ENCODE results near the gene IGF2R. TPM values are rescaled to one million over a fixed set of nuclear protein-coding genes. Genes with fewer than 3 reads are reported as not detected.

IGF2R gene
- total RNA-seq, 2 donors from 2014 or later, result 50.1 to 56.2 TPM

DNA sequence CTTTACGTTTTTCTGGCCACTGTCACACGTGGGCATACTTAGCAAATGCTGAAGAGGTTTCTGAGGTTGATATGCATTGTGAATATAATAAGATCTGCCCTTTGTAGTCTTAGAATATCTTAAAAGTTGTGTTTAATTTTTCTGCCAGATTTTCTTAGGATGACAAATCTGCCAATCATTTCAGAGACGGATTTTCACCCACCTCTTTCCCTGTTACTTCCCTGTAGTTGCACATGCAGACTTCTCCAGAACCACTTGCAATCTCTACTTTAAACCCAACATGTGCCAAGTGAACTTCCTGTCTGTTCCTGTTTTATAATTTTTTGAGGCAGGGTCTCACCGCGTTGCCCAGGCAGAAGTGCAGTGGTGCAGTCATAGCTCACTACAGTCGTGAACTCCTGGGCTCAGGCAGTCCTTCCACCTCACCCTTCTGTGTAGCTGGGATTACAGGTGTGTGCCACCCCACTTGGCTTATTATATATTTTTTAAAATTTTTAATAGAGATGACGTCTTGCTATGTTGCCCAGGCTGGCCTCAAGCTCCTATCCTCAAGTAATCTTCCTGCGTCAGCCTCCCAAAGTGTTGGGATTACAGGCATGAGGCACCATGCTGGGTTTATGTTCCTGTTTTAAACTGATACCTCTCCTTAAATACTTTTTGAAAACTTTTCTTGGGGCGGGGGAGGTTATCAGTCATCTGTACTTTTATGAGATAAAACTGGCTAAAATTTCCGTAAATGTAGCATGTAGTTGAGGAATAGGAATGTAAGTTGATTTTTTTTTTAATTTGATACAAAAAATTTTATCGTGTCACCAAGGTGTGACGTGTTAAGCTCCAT lies 2.7 kb downstream of the IGF2R start:
- ATAC-seq (no peak), DNase-seq (no peak)
- intact Hi-C loops (cut with DNase I), result loop anchor here in 1 of 2 donors (5.0 kb wide), 1 partner anchor 61 kb away; no protein-coding TSS in a partner anchor

DNA sequence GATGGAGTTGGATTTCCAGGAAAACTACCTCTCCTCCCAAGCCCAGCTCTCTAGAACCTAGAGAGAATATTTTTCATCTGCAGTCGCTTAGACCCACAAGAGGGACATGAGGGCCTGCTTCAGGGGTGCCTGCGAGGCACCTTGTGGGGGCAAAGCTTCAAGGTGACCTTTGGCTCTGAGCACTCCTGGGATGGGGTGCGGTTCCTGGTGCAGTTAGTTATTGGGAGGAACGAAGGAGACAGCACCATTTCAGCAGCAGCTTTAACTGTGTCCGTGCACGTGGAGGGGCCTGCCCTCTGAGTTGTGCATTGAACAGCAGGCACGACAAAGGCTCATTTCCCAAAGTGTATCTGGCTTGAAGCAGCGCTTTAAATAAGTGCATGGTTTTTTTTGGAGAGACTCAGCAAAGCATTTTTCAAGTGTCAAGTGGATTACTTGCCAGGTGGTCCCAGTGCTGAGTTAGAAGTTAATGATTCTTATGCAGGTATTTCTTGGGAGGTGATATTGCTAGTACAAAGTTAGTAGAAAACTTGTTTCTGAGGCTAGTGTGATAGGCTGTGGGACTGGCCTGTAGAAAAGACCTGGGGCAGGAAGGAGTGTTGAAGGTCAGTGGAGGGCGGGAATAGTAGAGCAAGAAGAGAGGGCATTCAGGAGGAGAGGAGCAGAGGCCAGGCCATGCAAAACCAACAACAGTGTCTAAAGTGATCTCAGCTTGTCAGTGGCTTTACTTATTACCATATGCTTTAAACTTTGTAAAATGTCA lies 3.8 kb downstream of the IGF2R start:
- intact Hi-C loops (cut with DNase I), result loop anchor here in 1 of 2 donors (5.0 kb wide), 1 partner anchor 60 kb away; no protein-coding TSS in a partner anchor
- DNase-seq, result no peak

DNA sequence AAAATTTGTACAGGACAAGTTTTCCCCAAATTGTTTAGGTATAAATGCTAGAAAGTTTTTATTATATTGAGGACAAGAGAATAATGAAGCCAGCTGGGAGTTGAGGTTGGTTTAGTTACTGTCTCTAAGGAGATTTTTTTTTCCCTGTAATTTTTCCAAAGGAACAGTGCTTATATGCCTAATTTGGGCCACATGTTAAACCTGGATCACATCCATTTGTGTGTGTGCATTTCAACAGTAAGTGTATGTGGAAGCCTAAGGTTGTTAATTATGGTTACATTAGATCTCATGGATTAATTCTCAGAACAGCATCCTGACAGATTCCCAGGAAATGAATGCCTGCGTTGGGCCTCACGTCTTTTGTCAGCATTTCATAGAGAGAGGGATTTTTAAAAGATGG lies 4.5 kb downstream of the IGF2R start:
- DNase-seq (no peak), ATAC-seq (no peak)
- intact Hi-C loops (cut with DNase I), result loop anchor here in 1 of 2 donors (5.0 kb wide), 1 partner anchor 59 kb away; no protein-coding TSS in a partner anchor

More for the DNA sequence above, 3.8 kb downstream of the IGF2R start:
- no peak for ATAC-seq

DNA sequence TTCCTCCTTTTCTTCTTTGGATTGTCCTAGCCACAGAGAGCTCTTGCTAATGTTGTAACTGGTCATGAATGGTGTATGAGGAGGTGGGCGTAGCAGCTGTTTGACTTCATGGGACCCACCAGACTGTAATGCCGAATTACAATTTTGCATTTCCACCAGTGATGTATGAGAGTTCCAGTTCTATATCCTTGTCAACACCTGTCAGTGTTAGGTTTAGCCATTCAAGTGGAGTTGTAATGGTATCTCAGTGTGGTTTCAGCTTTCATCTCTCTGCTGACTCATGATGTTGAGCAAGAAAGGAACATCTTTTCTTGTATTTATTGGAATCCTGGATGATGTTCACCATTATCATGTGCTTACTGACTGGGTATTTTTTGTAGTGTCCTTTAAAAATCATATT lies 5.1 kb downstream of the IGF2R start:
- ATAC-seq (peak in 1 of 2 donors; percentile 62), DNase-seq (no peak)
- intact Hi-C loops (cut with DNase I), result loop anchor here in 1 of 2 donors (5.0 kb wide), 1 partner anchor 58 kb away; no protein-coding TSS in a partner anchor

DNA sequence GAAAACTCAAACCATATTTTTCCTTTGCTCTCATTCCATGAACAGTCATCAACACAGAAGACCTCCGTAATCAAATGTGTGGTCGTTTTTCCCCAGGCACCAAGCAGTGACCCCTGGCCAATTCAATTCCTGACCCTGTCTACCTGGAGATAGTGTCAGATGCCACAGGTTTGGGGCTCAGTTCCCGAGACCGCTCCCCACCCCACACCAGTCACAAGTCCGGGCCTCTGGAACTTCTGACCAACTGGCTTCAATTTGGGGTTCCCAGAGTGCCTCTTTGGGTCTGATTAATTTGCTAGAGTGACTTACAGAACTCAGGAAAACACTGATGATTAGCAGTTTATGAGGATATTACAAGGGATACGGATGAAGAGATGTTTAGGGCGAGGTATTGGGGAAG lies 6.0 kb downstream of the IGF2R start:
- intact Hi-C loops (cut with DNase I), result loop anchor here in 1 of 2 donors (5.0 kb wide), 1 partner anchor 57 kb away; no protein-coding TSS in a partner anchor
- ATAC-seq (no peak), DNase-seq (no peak)

DNA sequence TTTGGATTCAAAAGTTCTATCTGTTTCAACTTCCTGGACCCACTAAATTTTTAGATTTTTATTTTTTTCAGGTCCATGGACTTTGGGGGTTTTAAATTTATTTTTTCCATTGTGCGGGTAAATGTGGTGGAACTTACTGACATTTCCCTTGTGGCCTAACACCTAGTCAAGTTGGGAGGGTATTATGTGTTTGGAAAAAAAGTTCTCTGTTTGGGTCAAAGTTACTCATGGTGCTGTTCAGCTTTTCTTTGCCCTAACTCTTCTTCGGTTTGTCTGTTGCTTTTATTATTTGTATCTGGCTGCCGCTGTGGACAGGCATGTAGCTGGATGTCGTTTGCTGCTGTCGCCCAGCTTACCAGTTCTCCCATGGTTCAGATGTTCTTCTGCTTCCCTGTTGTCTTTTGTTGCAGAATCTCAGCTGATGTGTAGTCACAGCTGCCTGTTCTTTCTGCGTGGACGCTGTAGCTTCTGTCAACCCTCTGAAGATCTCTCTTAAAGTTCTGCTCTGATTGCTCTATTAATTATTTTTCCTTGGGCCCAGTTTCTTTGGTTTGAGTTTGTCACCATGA lies 7.9 kb downstream of the IGF2R start:
- DNase-seq, result no peak
- ATAC-seq, result no peak
- intact Hi-C loops (cut with DNase I), result no loop called here

DNA sequence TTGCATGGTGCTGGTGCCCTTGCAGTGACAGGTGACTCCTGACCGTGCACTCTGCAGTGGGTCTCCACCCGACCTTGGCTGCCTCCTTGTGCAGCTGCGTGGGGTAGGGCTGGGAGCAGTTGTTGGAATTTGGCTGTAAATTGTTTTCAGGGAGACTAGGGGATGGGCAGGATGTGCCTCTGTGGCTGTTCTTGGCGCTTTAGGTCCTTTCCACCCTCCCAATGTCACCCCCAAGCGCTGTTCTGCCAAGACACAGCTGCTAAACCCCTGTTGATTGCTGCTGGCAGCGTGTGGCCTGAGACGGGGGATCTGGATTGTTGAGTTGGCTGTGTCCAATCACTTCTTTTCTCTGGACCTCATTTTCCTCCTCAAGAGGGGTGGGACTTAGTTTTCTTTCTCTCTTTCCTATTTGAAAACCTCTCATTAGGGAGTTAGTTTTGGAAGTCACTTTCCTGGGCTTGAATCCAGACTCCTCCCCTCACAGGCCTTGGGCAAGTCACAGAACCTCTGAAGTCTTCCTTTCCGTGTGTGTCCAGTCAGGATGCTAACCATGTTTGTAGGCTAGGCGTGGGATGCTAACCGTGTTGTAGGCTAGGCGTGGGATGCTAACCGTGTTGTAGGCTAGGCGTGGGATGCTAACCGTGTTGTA lies 8.5 kb downstream of the IGF2R start:
- peak; percentile 47 to 75 for ATAC-seq
- DNase-seq, result peak; percentile 49
- intact Hi-C loops (cut with DNase I), result no loop called here

DNA sequence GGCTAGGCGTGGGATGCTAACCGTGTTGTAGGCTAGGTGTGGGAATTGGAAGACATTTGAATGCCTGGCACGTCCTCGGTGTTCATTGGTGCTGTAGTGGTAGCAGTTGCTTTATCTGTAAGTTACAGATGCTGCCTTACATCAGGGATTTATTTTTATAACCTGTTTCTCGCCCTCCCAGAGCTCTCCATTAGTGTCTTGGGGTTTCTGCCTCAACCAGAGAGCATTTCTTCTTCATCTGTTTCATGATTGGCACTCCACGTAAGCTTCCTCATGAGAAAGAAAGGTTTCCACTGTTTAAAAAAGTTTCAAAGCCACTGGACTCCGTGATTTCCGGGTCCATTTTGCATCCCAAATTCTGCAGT lies 9.0 kb downstream of the IGF2R start:
- DNase-seq (no peak), ATAC-seq (no peak)
- intact Hi-C loops (cut with DNase I), result no loop called here

DNA sequence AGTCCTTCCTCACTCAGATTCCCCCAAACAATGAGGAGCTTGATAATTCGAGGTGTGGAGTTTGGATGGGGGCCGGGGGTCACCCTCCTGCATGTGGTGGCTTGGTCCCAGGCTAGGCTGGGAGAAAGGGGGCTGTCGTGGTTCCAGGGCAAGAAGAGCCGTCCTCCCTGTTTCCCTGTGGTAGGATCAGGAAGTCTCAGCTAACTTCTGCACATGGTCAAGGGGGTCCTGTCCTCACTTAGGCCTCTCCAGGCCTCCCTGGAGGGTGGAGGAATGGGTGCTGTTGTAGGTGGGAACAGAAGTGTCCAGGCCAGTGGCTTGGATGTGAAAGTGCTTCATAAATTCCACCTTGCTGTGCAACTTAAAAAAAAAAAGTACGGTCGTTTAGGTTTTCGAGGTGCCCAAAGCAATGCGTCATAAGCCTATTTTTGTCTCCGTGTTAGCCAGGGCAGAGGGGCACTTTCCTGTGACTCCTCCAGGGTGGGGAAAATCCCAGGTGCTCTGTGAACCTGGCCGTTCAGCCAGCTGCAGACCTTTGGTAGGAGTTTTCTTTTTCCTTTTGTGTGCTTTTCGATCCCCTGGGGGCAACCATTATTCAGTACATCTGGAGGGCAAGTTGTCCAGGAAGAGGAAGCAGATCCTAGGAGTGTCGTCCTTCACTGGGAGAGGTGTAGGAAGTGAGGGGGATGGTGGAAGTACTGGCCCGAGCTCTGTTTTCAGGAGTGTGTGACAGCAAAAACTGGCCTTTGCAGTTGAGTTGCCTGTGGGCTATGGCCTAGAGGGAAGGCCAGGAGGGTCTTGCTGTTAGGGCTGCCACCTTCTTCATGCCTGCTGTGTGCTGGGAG lies 9.6 kb downstream of the IGF2R start:
- intact Hi-C loops (cut with DNase I), result no loop called here
- peak in 1 of 2 donors; percentile 3 for ATAC-seq
- no peak for DNase-seq

DNA sequence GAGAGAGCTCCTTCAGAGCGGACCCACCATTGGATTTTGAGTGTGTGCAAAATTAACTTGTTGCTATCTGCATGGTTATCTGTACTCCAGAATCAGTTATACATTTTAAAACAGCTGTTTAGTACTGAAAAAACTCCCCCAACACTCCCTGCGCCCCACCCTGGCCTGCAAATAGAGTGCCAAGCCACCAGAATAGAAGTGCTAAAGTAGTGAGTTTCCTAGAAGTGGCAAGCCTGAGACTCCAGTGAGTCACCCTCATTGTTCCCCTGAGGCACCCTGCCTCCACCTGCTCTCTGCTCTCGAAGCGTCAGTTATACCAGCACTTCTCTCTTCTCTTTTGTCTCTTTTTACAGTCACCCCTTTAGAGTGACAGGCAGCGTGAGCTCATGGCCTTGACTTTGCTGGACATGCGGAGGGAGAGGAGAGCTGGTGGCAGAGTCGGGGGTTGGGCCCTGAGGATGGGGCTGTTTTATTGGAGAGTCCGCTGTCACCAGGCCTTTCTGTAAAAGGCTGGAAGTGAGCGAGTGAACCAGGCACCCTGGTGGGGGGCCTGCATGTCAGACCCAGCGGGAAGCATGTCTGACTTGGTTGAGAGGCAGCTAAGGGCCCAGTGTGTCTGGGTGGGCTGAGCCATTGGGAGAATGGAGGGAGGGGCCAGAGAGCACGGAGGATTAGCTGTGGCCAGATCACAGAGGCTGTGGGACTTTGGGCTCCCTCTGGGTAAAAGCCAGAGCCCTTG lies 10.4 kb downstream of the IGF2R start:
- intact Hi-C loops (cut with DNase I), result no loop called here
- ATAC-seq (peak in 1 of 2 donors; percentile 65), DNase-seq (no peak)

DNA sequence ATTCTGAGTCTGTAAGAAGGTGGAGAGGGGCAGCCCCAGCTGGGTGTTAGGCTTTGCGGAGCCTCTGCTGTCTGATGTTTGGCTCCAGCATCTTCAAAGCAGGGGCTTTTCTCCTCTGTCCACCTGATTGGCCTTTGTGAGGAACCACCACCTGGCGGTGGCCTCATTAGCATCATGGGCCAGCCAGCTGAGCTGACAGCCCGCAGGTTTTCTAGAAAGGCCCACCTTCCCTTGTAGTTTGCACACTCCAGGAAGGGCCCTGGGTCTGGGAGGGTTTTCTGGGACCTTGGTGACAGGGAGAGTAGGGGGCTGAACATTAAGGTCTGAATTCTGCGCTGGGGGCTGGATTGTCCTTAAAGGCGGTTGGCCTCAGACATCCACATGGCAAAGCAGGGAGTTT lies 11.6 kb downstream of the IGF2R start:
- intact Hi-C loops (cut with DNase I), result no loop called here
- no peak for DNase-seq
- no peak for ATAC-seq

DNA sequence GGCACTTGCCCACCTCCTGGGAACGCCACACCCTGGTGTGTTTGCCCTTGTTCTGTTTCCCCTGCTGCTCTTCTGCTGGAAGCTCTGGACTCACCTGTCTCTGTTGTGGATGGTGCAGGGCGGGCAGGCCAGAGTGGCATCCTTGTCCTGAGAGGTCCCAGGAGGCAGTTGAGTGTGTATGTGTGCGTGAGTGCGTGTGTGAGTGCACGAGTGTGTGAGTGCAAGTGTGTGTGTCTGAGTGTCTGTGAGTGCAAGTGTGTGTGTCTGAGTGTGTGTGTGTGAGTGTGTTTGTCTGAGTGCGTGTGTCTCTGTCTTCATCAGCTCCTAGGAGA lies 12.2 kb downstream of the IGF2R start:
- intact Hi-C loops (cut with DNase I), result no loop called here
- no peak for ATAC-seq
- DNase-seq, result no peak

DNA sequence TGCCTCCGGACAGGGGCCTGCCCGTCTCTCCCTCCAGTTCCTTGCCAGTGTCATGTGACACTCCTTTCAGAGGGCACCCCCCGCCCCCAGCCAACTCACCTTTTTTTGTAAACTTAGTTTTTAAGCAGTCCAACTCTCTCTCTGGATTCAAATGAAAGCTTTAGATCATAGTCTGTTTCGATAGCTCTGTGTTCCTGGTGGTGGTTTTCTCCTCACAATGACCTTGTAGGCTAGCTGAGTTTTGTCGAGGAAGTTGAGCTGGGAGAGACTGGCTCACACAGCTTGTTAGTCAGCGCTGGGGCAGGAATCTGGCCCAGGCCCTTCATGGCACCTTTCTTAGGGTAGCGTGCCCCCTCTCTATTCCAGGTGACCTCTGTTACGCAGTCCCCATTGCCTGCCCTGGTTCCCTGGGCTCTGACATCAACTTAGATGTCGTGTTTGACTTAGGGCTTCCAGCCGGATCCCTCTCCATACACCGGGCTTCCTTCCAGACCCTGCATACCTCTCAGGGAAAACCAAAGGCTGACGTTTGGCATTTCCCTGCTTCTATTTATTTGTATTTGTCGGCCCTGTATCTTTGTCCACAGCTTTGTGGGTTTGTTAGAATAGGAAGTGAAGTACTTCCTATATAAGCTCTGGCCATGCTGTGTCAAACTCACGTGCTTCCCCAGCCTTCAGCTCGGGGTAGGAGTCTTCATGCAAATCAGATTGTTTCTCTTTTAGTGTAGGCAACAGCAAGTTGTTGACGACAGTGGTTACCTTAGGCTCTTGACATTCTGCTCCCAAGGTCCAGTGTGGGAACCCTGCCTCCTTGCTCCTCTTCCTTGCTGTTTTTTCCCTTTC lies 12.7 kb downstream of the IGF2R start:
- peak; percentile 47 for DNase-seq
- intact Hi-C loops (cut with DNase I), result no loop called here
- peak; percentile 31 to 48 for ATAC-seq

DNA sequence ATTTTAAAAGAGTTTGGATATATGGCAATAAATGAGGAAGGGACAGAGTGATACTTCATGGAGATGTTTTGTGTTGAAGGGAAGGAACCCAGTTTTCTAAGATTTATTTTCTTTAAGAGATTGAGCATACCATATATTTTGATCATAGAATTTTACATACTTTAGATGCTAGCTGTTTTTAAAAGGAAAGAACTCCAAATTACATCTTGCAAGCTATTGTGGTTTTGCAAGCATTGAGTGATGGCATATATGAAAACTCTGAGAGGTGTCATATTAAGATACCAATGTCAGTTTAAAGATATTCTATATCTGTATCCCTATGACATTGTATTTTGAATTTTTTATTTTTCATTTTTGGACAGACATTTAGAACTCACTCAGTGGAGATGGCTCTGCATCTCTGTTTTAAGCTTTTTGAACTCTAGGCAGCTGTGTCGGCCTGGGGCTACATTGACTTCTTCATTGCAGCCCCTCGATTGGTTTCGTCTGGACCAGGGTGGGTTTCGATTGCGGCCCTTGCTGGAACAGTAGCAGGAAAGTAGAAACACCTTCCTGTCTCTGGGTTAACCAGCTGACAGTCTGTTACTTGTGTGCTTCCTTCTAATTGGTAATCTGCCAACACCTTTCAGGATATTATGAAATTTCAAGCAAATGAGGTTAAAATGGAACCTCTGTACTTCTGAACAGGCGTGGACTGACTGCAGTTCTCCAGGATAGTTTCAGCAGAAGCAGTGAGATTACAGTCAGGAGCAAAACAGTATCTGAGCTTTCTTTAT lies 14.0 kb downstream of the IGF2R start:
- intact Hi-C loops (cut with DNase I), result no loop called here
- DNase-seq, result no peak
- ATAC-seq, result peak in 1 of 2 donors; percentile 30

DNA sequence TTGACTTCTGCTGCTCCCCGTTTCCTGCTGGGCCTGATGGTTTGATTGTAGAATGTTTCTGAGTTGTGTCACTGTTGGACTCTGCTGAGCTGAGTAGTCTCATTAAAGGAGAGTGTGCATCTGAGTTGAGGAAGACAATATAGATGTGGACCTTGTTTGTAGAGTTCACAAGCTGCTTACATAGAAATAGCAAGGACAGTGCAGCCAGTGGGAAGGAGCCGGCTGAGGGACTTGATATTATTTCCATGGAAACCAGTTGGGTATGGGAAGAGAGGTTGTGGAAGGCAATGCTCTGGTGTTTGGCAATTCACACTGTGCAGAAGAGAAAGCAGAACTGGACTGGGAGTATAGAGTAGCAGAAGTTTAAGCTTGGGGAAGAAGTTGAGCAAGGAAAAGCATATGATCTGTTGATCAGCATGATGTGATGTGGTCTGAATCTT lies 14.8 kb downstream of the IGF2R start:
- no peak for DNase-seq

DNA sequence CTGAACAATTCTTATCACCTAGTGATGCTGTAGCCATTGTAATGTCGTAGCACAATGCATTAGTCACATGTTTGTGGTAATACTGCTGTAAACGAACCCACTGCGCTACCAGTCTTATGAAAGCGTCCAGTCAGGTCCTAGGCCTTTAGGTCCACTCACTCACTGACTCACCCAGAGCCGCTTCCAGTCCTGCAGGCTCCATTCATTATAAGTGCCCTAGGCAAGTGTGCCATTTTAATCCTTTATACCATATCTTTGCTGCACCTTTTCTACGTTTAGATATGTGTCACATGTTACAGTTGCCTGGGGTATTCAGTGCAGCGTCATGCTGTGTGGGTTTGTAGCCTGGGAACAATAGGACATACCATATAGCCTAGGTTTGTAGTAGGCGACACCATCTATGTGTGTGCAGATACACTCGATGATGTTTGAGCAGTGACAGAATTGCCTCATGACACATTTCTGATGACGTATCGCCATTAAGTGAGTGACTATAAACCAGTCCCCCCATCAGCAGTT lies 15.4 kb downstream of the IGF2R start:
- ATAC-seq (no peak), DNase-seq (no peak)
- intact Hi-C loops (cut with DNase I), result no loop called here

More for the DNA sequence above, 14.8 kb downstream of the IGF2R start:
- peak; percentile 19 to 40 for ATAC-seq
- intact Hi-C loops (cut with DNase I), result no loop called here
